Raji (cell line): ENCODE data around the gene SPRING1.

Experiments used
- POLR2A ChIP-seq: IDR thresholded peaks from 2 replicates; pipeline ENCODE4 v1.6.1; 2011; ENCODE audit warnings: low read depth, low read length, control low read depth; ENCODE audit not compliant: insufficient read depth

The SPRING1 gene

GRCh38 chr12:116749884-116750283, 12.0 kb upstream of the SPRING1 start:
- no peak for TF ChIP-seq POLR2A

DNA sequence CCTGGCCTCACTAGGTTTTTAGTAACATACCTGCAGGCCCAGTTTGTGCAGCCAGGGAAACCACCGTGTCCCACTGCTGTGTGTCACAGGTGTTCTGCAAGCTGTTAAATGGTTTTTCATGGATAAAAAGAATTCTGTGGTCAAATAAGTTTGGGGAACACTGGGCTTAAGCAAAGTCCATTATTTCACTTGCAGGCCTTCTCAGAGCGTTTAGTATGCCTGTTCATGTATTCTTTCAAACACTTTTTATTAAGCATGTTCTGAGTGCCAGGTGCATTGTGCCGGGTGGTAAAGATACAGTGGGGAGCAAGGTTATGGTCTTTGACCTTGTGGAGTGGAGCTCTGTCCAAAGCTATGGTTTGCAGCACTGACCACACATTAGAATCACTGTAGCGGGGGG, 7.7 kb upstream of the SPRING1 start:
- no peak for TF ChIP-seq POLR2A

- TF ChIP-seq POLR2A: no peak
These were observed 6.9 kb upstream of the SPRING1 start for GRCh38 chr12:116744766-116745165.

DNA sequence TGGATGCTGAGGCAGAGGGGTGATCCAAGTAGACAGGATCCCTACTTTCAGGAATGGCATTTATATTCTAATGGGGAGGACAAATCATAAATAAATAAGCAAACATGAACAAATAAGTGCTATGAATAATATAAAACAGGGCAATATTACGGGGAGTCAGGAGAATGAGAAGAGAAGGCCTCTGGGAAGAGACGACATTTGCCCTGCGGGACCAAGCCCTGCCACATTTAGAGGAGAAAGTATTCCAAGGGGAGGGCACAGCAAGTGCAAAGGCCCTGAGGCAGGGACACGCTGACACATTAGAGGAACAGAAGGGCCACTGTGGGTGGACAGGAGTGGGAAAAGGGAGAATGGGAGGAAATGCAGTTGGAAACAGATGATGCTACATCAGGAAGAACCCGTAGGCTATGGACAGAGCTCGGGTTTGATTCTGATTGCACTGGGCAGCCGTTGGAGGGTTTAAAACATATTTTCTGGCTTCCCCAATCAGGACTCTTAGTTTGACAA, 1.6 kb upstream of the SPRING1 start:
- TF ChIP-seq POLR2A: no peak

GRCh38 chr12:116736962-116737773, 701 bp downstream of the SPRING1 start:
- no peak for TF ChIP-seq POLR2A

- TF ChIP-seq POLR2A: no peak
These were observed 1.8 kb downstream of the SPRING1 start for GRCh38 chr12:116735951-116736599.

DNA sequence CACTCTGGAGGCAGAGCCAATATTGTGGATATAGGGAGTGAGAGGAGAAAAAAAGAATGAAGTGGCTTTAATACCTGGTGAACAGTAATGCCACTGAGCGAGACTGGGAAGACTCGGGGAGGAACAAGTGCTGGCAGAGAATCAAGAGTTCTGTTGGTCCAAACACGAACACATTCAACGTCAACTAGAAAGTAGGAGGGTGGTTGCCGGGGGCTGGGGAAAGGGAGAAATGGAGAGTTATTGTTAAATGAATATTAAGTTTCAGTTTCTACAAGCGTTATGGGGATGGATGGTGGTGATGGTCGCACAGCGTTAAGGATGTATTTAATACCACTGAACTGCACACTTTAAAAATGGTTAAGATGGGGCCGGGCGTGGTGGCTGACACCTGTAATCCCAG, 2.8 kb downstream of the SPRING1 start:
- no peak for TF ChIP-seq POLR2A

DNA sequence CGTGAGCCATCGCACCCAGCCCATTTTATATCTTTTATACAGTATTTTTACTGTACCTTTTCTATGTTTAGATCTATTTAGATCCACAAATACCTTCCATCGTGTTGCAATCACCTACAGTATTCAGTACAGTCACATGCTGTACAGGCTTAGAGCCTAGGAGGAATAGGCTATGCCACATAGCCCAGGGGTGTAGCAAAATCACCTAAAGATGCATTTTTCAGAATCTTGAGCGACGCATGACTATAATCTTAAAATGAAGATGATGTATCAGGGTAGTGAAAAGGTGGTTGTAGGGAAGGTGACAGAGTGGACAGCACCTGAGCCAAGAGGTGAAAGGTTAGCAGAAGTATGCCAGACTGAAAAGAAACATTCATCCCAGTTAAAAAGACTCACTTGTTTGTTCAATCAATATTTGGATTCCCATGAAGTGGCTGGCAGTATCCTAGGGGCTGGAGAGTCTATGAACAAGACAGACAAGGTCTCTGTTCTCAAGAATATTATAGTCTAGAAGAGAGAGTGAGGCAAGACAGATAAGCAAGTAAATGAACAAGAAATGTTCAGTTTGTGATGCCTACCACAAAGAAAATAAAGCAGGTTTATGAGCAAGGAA, 3.6 kb downstream of the SPRING1 start:
- TF ChIP-seq POLR2A: no peak

DNA sequence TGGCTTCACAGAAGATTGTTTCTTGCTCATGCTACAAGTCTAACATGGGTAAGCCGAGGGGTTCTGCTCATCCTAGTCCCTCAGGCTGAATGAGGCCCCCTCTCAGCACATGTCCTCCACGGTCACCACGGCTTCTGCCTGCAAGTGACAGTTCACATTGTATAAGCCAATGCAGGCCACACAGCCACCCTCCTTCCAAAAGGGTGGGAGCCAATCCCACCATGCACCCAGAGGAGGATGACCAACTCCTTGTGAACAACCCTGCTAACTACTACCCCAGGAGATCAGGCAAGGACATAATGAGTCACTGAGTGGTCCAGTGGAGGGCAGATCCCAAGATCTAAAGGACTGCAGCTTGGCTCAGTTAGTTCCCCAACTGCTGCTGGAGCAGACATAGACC, 6.1 kb downstream of the SPRING1 start:
- TF ChIP-seq POLR2A: no peak

- TF ChIP-seq POLR2A: no peak
These were observed 10.0 kb downstream of the SPRING1 start for GRCh38 chr12:116727891-116728290.

GRCh38 chr12:116727261-116727660, 10.6 kb downstream of the SPRING1 start:
- no peak for TF ChIP-seq POLR2A

DNA sequence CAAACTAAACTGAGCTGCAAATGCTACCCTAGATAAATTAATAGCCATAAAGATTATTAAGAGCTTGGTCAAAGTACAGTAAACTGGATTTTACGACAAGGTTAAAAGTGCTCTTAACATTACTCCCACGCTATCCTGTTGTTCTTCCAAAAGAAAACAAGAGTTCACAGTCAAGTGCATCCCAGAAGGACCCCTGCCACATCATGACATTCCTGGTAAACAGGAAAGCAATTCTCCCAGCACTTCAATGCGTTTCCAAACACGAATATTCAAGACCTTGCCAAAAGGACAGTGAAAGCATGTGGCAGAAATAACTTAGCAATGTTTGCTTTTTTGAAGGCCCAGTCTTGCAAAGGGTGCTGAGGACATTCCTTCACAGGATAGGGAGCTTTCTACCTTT, 11.2 kb downstream of the SPRING1 start:
- no peak for TF ChIP-seq POLR2A

DNA sequence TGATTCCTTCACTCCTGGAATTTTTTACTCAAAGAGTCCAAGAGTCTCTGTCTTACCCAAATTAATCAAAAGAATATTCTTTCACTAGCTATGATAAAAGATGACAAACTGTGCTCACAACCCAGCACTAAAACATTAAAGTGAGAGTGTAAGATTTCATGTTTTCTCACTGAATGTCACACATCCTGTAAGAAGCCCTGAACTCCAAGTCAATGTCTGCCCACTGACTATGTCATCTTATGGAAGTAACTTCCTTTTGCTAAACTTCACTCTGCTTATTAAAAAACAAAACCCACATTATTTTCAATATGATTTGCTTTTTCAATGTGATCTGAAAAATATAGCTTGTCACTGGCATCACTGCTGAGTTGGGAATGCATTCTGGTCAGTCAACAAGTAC, 15.6 kb downstream of the SPRING1 start:
- TF ChIP-seq POLR2A: no peak

DNA sequence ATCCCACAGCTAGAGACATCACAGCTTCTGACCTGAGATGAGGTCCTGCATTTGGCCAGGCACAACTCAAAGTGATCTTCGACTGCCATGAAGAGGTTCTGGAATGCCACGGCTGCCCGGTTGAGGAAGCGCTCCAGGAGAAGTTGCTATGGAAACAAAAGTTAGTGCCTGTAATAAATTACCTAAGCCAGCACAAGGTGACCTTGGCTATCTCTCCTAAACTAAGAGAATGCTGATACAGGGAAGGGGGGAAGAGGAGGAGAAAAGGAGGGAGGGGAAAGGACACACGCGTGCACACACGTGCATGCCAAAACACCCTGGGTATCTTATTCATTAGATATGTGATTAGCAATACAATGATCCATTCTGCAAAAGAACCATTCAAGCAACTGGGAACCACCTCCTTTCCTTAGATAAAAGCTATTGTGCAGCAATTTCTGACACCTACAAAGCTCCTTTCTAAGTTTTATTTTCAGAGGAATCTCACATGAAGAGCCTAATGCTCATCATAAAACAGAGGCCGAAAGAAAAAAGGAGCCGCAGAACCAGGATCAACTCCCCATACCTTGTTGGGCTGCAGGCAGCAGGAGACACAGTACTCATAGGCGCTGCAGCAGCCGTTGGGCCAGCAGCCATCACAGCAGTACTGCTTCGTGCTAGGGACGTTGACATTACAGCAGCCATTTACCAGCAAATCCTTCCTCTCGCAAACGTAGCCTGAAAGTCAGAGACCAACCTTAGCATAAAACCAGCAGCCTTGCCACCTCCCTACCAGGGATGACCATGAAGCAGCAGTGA, 17.9 kb downstream of the SPRING1 start:
- no peak for TF ChIP-seq POLR2A
